DMS 273 (cell line): ENCODE results near the gene PDGFRA.
"Not testable (repeated sequence)": the region's sequence is repeated elsewhere in the genome, so short reads cannot be mapped to it uniquely, and the experiment has no call there.

ENCODE experiments used
- DNase-seq: peaks from one replicate; lab custom pipeline; 2025; ENCODE audit not compliant: unreplicated experiment; lab: John Stamatoyannopoulos, UW

Gene PDGFRA

DNA sequence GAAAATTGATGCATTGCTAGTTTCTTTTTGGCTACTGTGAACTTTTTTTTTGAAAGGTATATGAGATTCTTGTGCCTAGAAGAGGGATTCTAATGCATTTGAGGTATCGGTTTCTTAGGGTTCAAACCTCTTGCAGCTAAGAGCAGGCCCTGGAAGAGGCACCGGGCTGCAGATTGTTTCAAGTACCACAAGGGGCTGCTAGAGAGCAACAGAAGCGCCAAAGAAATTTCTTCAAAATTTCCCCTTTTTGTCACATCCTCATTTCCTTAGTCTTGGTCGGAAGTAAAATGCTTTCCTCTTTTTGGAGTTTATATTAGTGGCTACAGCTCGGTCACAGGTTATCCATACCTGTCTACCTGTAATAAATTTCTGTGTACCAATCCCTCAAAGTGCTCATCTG lies 89.8 kb downstream of the PDGFRA start:
- DNase-seq = peak; percentile 26

DNA sequence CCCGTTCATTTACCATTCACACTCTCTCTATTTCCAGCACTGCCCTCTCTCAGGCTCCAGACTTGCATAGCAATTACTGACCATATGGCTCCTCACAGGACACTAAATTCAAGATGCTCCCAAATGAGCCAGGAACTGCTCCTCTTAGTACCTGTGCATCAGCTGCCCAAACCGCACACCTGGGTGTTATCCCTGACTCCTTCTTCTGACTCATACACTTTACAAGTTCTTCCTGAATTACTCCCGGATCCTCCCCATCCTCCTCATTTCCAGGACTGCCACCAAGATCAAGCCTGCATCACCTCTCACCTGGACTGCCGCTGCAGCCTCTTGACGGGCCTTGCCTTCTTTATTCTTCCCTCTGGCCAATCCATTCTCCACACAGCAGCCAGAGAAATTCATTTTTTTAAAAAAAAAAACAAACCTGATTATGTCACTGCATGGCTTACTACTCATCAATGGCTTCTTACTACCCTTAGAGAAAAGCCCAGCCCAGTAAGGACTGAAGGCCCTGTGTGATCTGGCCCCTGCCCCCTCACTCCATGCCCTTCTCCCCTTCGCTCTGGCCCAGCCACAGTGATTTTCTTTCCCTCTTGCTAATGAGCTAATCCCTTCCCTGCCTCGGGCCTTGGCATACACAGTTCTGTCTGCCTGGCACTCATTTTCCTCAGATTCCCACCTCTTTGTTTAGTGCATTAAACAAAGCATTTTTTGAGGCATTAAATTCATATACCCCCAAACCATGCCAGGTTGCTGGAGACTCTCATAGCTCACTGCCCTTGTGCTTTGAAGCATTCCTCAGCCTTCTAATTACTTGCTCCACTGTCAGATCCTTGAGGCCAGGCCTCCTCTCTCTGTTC lies 92.0 kb downstream of the PDGFRA start:
- no peak for DNase-seq

- DNase-seq = peak; percentile 68
These were observed 93.8 kb downstream of the PDGFRA start for GRCh38 chr4:54322818-54323417.

DNA sequence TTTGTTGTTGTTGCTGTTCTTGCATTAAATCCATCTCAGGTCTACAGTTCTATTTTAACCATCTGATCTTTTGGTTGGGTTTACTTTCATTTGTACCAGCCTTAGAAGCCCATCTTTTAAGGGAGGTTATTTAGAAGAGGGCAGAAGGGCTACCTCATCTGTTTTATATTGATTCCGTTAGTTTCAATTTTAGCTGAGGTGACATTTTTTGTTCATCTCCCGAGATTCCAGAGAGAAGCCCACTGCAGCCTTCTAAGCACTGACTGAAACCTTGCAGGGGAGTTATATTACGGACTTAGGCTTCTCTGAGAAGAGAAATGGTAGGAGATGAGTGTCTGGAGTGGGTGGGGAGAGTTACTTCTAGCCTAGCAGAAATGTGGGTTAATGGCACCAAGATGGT lies 101.8 kb downstream of the PDGFRA start:
- no peak for DNase-seq

GRCh38 chr4:54332542-54332941 lies 103.4 kb downstream of the PDGFRA start:
- peak; percentile 5 for DNase-seq

DNA sequence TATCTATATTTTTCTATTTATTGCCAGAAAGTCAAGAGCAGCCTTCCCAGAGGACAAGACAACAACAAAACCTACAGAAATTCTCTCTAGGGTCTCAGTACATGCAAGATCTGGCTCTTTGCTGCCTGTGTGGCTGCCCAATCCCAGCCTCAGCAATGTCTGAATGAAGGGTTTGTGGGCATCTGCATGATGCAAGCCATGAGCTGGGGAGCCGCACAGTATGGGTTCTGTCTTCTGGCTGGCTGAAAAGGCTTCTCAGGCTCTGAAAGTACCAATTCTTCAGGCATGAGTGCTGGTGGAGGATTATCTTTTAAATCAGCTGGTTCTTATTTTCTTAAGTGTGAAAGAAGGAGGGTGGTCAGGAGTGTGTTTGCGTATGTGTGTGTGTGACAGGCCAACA lies 104.6 kb downstream of the PDGFRA start:
- DNase-seq = no peak

GRCh38 chr4:54334769-54335168 lies 105.7 kb downstream of the PDGFRA start:
- DNase-seq = not testable (repeated sequence)

DNA sequence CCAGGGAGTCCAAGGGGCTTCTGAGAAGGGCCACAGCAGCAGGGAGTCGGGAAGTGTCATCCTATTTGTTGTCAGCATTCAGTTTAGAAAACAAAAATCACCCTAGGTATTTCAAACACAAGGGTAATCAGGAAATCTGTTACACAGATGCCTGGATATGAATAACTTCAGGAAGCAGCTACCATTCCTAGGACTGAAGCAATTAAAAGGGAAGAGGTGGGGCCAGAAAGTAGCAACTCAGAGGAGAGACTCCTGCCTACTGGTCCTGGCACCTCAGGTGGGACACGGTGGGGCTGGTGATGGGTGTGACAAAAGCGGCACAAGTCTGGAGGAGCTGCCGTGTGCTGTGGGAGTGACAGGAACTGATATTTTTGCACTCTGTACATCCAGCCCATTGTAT lies 107.9 kb downstream of the PDGFRA start:
- no peak for DNase-seq

GRCh38 chr4:54342067-54342466 lies 113.0 kb downstream of the PDGFRA start:
- not testable (repeated sequence) for DNase-seq
